ENCODE measurements around the gene IFITM1.
A peak's percentile ranks its signal among the peaks of the same experiment; 100 is the strongest.

Gene IFITM1

DNA sequence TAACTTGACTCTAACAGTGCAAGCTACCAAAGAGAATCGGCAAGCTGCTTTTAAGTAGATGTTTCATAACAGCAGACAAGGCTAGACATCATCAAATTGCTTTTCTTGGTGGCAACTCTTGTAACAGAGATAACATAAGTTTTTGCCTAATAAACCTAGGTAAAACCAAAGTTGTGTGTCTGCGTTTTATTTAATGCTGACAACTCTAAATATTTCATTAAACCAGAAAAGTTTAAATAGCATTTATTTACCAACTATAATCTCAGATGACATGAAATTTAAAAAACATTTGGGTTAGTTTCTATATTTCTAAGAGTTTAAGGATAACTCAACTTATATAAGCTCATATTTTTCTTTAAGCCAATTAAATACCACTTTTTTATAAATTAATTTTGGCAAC, 26.1 kb downstream of the IFITM1 start:
- no peak for ATAC-seq (ENCODE audit: insufficient read depth, low read depth)
- Histone ChIP-seq H3K9me3 (ENCODE audit: insufficient read depth, low read length, severe bottlenecking) (no peaks in the 10 kb centered on the region), H3K9ac (ENCODE audit: low read depth, low read length) (no peak overlapping the region), H3K4me3 (ENCODE audit: low read depth in 1 of 2, low read length in 2 of 2) (no peak overlapping the region), H3K36me3 (ENCODE audit: insufficient read depth, low read length) (no peaks in the 10 kb centered on the region), H3K27ac (ENCODE audit: low read length) (no peak overlapping the region), H4K20me1 (ENCODE audit: insufficient read depth, low read length) (no peaks in the 10 kb centered on the region), H3K27me3 (ENCODE audit: insufficient read depth, low read length, poor library complexity) (no peaks in the 10 kb centered on the region), H3K79me2 (ENCODE audit: insufficient read depth, low read length) (no peaks in the 10 kb centered on the region), H2AFZ (ENCODE audit: low read depth, low read length) (no peak overlapping the region), H3K4me1 (ENCODE audit: insufficient read depth, low read length) (peaks cover 25% of the 10 kb centered on the region), H3K4me2 (ENCODE audit: insufficient read depth, low read length) (no peak overlapping the region)
- TF ChIP-seq, protein P1, sequence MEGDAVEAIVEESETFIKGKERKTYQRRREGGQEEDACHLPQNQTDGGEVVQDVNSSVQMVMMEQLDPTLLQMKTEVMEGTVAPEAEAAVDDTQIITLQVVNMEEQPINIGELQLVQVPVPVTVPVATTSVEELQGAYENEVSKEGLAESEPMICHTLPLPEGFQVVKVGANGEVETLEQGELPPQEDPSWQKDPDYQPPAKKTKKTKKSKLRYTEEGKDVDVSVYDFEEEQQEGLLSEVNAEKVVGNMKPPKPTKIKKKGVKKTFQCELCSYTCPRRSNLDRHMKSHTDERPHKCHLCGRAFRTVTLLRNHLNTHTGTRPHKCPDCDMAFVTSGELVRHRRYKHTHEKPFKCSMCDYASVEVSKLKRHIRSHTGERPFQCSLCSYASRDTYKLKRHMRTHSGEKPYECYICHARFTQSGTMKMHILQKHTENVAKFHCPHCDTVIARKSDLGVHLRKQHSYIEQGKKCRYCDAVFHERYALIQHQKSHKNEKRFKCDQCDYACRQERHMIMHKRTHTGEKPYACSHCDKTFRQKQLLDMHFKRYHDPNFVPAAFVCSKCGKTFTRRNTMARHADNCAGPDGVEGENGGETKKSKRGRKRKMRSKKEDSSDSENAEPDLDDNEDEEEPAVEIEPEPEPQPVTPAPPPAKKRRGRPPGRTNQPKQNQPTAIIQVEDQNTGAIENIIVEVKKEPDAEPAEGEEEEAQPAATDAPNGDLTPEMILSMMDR (IDR thresholded peaks at IDR 0.05; ENCODE audit: borderline replicate concordance, extremely low read depth, low read length, poor library complexity, severe bottlenecking): no peak
- TF ChIP-seq EZH2 (IDR thresholded peaks at IDR 0.05; ENCODE audit: borderline replicate concordance, low read depth, low read length, severe bottlenecking): no peak
- DNase-seq: no peak

DNA sequence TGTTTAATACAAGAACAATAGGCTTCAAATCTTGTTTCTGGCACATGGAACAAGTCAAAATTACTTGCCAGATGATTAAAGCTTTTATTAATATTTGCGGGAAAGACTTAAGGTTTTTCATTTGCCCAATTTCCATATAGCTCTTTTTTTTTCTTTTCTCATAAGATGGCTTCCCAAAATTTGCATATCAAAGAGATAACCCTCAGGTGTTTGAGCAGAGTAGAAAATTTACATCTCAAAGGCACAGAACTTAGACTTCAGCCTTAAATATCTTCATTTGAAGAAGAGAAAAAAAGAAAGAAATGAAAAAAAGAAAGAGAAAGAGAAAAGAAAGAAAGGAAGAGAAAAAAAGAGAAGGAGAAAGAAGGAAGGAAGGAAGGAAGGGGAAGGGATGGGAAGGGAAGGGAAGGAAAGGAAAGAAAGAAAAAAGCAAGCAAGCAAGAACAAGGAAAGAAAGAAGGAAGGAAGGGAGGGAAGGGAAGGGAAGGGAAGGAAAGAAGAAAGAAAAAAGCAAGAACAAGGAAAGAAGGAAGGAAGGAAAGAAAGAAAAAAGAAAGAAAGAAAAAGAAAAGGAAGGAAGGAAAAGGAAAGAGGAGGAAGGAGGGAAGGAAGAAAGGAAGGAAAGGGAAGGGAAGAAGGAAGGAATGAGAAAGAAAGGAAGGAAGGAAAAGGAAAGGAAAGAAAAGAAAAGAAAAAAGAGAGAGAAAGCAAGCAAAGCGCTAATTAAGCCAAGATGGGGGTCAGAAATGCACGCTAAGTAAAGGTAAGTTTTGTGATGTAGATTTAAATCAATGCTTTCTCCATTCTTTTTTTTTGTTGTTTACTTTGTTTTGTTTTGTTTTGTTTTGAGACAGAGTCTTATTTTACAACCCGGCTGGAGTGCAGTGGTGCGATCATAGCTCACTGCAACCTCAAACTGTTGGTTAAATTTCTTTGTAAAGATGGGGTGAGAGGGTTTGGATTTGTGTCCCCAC, 27.0 kb downstream of the IFITM1 start:
- TF ChIP-seq, protein P1 (IDR thresholded peaks at IDR 0.05; ENCODE audit: borderline replicate concordance, extremely low read depth, low read length, poor library complexity, severe bottlenecking): no peak
- TF ChIP-seq EZH2 (IDR thresholded peaks at IDR 0.05; ENCODE audit: borderline replicate concordance, low read depth, low read length, severe bottlenecking): no peak
- Histone ChIP-seq H3K9ac (ENCODE audit: low read depth, low read length) (no peak overlapping the region), H3K27me3 (ENCODE audit: insufficient read depth, low read length, poor library complexity) (no peaks in the 10 kb centered on the region), H4K20me1 (ENCODE audit: insufficient read depth, low read length) (no peaks in the 10 kb centered on the region), H2AFZ (ENCODE audit: low read depth, low read length) (no peak overlapping the region), H3K36me3 (ENCODE audit: insufficient read depth, low read length) (no peaks in the 10 kb centered on the region), H3K27ac (ENCODE audit: low read length) (no peak overlapping the region), H3K4me2 (ENCODE audit: insufficient read depth, low read length) (no peak overlapping the region), H3K79me2 (ENCODE audit: insufficient read depth, low read length) (no peaks in the 10 kb centered on the region), H3K9me3 (ENCODE audit: insufficient read depth, low read length, severe bottlenecking) (no peaks in the 10 kb centered on the region), H3K4me1 (ENCODE audit: insufficient read depth, low read length) (peaks cover 19% of the 10 kb centered on the region), H3K4me3 (ENCODE audit: low read depth in 1 of 2, low read length in 2 of 2) (no peak overlapping the region)
- ATAC-seq (ENCODE audit: insufficient read depth, low read depth): no peak
- no peak for DNase-seq

DNA sequence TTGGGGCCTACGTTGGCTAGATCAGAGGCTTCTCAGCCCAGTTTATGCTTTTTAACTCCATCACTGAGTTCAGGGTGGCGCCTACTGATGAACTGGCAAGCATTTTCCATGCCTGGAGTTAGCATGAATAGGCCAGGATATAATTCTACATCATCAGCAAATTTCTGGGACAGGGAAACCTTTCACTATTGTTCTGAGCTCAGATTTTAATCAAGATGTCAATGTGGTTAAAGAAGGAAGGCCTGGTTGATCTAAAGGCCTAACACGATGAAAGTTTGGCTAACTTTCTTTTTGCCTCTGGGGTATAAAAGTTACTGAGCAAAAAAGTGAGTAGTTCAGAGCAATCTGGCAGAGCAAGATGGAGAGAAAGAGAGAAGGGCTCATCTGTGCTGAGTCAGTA, 28.5 kb downstream of the IFITM1 start:
- TF ChIP-seq, protein P1 (IDR thresholded peaks at IDR 0.05; ENCODE audit: borderline replicate concordance, extremely low read depth, low read length, poor library complexity, severe bottlenecking): no peak
- no peak for TF ChIP-seq EZH2 (IDR thresholded peaks at IDR 0.05; ENCODE audit: borderline replicate concordance, low read depth, low read length, severe bottlenecking)
- peaks cover 4% of the 10 kb centered on the region; the same call in 1 of the 2 replicates for H3K4me1 ChIP-seq (ENCODE audit: insufficient read depth, low read length)
- no peak overlapping the region for H3K27ac ChIP-seq (ENCODE audit: low read length)
- ATAC-seq (ENCODE audit: insufficient read depth, low read depth) (peak; percentile 22; the same call in 2 of the 3 replicates), DNase-seq (no peak)
- no peaks in the 10 kb centered on the region for H3K79me2 ChIP-seq (ENCODE audit: insufficient read depth, low read length)
- no peaks in the 10 kb centered on the region for H3K27me3 ChIP-seq (ENCODE audit: insufficient read depth, low read length, poor library complexity)
- H4K20me1 ChIP-seq (ENCODE audit: insufficient read depth, low read length): no peaks in the 10 kb centered on the region
- H3K9me3 ChIP-seq (ENCODE audit: insufficient read depth, low read length, severe bottlenecking): no peaks in the 10 kb centered on the region
- H3K4me2 ChIP-seq (ENCODE audit: insufficient read depth, low read length): no peak overlapping the region
- no peak overlapping the region for H2AFZ ChIP-seq (ENCODE audit: low read depth, low read length)
- no peaks in the 10 kb centered on the region for H3K36me3 ChIP-seq (ENCODE audit: insufficient read depth, low read length)
- no peak overlapping the region for H3K4me3 ChIP-seq (ENCODE audit: low read depth in 1 of 2, low read length in 2 of 2)
- H3K9ac ChIP-seq (ENCODE audit: low read depth, low read length): no peak overlapping the region

Measured in DND-41 (cell line).